SH-SY5Y (cell line): ENCODE measurements around the gene CD302.

ENCODE experiments used
- GATA2 ChIP-seq: IDR thresholded peaks from 2 replicates; pipeline ENCODE4 v1.6.1; 2011; ENCODE audit warnings: mild to moderate bottlenecking, low read depth, low read length
- GATA3 ChIP-seq: IDR thresholded peaks from 2 replicates; pipeline ENCODE4 v1.6.1; 2011; ENCODE audit warnings: low read depth, mild to moderate bottlenecking, low read length, moderate library complexity

- no peak for TF ChIP-seq GATA2
- no peak for TF ChIP-seq GATA3
Observed at GRCh38 chr2:159795841-159796690, 1.9 kb downstream of the CD302 start.
